NCI-H128 (cell line): ENCODE measurements around the gene NAA25.
A peak's percentile ranks its signal among the peaks of the same experiment; 100 is the strongest.

Experiments used
- DNase-seq: peaks from one replicate; lab custom pipeline; 2025; ENCODE audit not compliant: unreplicated experiment; lab: John Stamatoyannopoulos, UW

Gene NAA25

DNA sequence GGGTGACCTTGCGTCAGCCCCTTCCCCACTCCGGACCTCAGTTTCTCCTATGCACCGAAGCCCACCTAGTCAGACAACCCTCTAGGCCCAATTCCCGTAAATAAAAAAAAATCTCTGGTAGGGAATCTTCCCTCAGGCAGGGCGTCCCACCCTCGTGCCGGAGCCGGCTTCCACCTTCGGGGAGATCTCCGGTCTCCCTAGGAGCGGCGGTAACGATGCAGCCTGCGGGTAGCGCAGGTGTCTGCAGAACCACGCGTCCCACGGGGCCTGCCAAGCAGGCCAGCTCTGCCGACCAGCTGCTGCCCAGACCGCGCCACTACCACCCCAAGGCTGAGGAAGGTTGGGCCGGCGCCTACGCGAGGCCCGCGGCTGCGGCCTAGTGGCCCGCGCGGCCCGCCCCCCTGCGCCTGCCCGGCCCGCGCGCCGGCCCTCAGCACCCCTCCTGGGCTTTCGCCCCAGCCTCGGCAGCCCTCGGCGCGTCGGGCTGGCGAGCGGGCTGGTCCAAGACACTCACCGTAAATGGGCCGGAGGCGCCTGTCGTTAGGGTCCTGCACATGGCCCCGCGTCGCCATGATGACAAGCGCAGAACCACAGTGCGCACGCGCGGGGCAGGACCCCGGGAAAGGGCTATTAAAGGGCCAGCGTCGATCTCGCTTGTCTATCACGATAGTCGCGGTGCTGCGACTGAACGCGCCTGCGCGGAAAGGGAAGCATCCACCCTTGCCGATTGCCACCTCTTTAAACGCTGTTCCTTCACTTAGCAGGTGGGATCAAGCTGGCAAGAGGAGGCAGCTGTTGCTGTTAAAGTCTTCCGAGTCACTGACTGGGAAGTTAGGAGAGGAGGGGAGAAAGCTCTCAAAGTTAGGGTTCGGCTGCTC lies at the start of gene NAA25:
NAA25 (minus strand) TSS at position 582 of the 878 bp plus-strand sequence; CDS start at position 572, 10 bp downstream.
- DNase-seq, result peak; percentile 51

DNA sequence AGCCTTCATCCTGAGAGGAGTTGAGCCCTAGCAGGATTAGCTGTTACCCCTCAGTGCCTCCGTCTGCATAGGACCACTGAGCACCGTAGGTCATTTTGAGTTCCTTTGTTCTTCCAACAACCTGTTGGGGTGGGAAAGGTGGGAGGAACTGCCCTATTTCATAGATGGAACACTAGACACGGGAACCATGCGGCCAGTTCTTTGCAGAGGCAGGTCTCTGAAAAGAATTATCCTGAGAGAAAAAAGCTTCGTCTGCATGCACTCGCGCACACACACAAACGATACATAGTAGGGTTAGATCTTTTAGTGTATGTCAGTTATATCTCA lies 45.3 kb upstream of the NAA25 start:
- DNase-seq, result no peak

DNA sequence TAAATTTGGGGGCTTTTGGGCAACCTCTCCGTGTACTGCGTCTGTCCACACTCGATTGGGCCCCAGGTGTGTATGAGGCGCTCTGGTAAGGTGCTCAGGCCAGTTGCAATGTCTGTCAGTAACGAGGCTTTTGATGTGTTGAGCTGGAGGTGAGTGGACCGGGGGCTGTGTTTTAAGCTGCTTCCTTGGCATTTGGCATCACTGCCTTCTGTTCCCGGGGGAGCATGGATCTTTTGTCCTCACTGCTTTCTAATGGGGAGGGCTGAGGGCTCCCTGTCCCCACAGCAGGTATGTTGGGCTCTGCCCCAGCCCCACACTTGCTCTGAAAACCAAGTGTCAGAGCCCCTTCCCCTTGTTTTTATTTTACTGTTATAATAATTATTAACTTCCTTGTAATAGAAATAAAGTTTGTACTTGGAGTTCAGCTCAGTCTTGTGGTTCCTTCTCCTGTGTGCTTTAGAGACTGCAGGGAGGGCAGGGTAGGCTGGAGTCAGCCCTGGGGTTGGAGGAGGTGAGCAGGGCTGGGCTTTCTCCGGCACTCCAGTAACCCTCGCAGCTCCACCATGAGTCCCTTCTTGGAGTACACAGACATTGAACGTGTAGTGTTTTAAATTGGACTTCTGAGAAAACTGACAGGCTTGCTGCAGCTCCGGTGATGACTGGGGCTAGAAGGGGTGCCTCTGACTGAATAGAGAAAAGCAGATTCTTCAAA lies 44.8 kb upstream of the NAA25 start:
- no peak for DNase-seq

DNA sequence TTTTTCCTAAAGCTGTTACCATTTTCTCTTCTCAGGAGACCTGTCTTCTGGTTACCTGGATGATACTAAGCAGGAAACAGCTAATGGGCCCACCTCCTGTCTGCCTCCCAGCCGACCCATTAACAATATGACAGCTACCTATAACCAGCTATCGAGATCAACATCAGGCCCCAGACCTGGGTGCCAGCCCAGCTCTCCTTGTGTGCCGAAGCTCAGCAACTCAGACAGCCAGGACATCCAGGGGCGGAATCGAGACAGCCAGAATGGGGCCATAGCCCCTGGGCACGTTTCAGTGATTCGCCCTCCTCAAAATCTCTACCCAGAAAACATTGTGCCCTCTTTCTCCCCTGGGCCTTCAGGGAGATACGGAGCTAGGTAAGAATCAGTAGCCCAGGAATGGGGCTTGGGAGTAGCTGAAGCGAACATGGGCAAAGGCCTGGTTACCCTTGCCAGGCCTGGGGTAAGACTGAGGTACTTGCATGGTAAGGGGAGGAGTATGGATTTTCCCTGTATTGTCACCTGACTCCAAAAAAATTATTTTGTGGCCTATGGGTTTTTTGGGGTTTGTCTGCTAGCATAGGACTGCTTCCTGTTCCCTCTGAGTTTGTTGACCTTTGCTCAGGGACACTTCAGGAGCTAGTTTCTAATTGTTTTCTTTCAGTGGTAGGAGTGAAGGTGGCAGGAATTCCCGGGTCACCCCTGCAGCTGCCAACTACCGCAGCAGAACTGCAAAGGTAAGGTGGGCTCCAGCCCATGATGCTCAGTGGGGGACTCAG lies 43.4 kb upstream of the NAA25 start:
- no peak for DNase-seq

DNA sequence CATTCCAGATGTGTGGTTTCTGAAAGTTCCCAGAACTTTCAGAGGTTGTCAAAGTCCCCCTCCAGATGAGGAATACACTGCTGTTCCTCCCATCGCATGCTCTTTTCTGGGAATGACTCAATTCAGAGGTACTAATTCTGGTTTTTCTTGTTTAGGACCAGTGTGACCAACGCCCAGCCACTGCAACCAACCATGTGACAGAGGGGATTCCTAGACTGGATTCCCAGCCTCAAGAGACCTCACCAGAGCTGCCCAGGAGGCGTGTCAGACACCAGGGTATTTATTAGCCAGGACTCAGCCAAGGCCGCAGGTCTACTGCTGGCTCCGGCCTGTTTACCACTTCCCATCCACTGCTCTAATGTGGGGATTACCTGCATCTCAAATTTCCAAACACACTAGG lies 41.0 kb upstream of the NAA25 start:
- no peak for DNase-seq

DNA sequence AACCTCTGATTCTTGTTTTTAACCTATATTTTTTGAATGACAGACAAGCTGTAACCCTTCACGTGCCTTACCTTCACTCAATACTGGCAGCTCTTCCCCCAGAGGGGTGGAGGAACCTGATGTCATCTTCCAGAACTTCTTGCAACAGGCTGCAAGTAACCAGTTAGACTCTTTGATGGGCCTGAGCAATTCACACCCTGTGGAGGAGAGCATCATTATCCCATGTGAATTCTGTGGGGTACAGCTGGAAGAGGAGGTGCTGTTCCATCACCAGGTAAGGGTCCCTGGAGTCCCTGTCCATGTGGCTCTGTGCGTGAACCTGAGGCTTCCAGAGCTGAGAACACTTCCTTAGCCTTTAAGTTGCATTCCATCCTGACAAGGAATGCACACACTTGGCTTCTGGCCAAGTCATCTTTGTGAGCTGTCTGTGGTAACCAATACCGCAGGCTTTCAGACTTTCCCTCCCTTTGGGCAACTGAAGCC lies 39.5 kb upstream of the NAA25 start:
- DNase-seq, result no peak

DNA sequence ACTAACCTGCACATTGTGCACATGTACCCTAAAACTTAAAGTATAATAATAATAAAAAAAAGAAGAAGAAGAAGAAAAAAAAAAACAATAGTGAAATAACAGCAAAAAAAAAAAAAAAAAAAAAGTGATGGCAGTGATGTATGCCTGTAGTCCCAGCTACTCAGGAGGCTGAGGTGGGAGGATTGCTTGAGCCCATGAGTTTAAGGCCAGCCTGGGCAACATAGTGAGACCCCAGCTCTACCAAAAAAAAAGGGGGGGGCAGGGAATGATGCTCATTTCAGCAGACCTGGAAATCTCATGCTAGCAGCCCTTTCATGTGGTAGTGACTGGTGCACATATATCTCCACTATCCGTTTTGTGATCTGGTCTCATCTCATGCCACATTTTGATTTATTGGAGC lies 37.5 kb upstream of the NAA25 start:
- DNase-seq, result no peak

DNA sequence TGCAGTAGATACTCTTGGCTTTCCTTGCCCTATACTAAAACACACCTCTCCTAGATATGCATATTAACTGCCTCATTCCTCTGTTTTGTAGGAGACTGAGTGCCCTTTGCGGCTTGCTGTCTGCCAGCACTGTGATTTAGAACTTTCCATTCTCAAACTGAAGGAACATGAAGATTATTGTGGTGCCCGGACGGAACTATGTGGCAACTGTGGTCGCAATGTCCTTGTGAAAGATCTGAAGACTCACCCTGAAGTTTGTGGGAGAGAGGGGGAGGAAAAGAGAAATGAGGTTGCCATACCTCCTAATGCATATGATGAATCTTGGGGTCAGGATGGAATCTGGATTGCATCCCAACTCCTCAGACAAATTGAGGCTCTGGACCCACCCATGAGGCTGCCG lies 32.1 kb upstream of the NAA25 start:
- no peak for DNase-seq

DNA sequence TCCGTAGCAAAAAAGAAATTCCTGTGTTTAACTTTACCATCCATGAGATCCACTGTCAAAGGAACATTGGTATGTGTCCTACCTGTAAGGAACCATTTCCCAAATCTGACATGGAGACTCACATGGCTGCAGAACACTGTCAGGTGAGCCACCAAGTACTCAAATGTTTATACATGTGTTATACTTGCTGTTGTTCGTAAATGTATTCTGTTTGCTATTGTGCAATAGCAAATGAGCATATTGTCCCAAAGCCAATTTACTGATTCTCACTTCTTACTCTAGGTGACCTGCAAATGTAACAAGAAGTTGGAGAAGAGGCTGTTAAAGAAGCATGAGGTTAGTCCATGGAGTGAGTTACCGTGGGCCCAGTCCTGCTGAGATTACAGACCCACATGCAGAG lies 26.1 kb upstream of the NAA25 start:
- DNase-seq, result no peak

DNA sequence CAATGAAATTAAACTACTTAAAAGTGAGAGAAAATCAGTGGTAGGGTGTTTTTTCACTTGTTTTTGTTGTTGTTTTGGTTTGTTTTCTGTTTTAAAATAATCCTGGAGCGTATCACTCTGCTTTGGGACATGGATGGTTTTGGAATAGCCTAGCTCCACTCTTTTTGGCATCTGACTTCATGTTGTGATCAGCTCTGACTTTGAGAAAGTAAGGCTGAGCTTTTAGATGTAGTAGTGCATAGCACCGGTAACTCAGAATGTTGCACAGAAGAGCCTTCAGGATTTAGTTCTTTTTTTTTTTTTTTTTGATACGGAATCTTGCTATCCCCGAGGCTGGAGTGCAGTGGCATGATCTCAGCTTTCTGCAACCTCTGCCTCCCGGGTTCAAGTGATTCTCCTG lies 24.8 kb upstream of the NAA25 start:
- no peak for DNase-seq

DNA sequence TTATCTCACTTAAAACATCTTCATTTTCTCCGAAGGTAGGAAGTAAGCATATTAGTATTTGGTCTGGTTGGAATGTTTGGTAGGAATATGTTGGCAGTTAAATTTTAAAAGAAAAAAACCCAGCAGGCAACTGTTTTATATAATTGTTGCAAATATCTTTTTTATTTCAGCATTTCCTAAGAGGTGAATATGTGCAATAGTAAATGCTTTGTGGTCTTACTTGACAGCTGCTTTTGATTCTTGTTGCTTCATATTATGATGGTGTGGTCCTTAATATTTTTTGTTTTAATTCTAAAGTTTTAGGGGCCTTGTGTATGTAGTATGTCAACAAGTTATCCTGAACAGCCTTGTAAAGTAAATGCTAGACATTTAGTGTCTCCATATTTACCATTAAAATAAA lies 23.1 kb upstream of the NAA25 start:
- no peak for DNase-seq

DNA sequence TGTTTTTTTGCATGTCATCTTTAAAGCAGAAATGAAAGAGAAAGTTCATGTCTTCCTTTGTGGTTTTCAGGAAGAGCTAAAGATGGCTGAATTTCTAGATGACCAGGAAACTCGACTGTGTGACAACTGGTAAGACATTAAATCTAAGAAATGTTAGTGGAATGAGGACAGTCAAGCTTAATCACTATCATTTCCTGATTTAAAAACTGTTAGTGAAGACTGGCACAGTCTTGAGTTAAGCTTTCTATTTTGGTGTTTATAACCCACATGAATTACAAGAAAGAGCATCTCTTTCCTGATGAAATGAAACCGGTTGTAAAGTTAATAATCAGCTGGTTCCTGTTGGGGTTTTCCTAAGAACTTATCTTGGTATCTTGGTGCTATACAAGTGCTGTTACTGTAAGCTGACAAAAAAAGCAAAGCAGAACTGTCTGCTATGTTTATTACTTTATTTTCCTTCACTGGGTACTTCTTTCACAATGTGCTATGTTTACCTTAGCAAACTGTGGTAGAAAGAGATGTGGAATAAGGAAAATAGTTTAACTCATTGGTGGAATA lies 21.9 kb upstream of the NAA25 start:
- no peak for DNase-seq

DNA sequence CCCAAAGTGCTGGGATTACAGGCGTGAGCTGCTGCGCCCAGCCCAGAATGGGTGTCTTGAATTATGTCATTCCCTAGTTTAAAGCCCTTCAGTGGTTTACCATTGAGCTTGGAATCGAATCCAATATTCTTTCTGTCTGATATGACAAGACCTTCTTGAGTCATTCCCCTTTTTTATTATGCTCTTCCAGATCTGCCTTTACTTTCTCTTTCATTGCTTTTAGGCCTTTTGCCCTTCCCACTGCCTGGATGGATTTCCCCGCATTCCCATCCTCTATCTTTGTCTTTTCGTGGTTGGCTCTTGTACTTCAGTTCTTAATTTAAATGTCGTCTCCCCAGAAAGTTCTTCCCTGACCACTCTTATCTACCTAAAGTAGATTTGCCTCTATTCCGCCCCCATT lies 18.3 kb upstream of the NAA25 start:
- no peak for DNase-seq

DNA sequence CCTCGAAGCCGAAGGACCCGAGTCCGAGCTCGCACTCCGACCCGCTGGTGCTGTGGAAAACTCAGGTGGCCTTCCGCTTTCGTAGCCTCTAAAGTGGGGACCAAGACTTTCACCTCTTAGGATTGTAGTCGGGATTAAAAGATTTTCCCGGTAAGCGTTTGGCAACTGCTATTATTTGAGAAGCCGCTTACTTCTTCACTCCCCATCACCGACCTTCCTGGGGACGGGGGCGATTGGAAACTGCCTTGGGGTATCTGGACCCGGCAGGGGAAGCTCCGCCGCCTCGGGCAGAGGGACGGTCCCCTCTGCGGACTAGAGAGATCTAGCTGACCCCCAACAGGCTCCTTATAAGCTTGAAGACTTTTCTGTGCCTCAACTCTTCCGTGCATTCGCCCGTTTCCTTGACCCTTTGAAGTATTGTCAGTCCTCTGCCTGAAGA lies 17.4 kb upstream of the NAA25 start:
- DNase-seq, result no peak

DNA sequence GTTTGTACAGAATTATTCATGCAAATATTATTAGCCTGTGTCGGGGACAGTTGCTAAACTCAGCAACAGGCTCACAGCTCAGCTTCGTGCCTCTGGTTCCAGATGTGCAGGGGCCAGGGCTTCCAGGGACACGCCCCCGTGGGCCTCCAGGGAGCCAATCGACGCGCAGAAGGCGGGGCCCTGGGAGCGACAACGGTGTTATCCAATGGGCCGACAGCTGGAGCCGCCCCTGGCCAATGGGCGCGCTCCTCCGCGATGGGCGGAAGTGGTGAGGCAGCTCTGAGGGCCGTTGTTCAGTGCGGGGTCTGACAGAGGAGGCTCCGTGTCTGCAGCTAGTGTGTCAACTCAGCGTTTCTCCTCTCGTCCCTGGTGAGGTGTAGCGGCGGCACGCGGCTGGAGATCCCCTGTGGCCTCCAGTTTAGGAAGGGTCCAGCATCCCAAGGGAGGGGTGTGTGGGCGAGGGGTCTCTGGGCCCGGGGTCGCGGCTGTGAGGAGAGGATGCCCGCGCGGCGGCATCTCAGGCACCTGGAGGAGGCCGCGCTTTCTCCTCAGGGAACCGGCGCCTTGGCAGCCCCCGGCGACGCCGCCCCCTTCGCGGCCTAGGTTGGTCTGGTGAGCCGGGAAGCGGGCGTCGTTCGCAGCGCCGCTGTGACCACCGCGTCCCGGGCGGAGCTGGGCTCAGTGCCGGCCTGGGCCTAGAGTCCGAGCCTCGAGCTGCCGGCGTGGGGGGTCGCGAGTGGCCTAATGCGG lies 16.8 kb upstream of the NAA25 start, which contains the start of gene TRAFD1:
TRAFD1 (plus strand) TSS at position 311 of the 750 bp plus-strand sequence. CDS start 4,963 bp downstream, outside the sequence.
- DNase-seq, result peak; percentile 91

DNA sequence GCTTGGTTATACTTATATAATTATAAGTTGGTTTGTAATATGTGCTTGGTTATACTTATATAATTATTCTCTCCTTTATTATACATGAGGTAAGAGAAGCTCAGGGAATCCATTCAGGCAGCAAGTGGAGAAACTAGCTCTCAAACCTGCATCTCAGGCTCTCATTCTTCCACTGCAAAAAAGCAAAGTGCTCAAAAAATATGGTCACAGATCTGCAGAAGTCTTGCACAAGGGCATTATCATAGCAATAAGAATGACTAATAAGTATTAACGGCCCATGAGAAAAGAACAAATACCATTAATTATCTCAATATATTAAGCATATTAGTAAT lies 16.3 kb upstream of the NAA25 start:
- no peak for DNase-seq

DNA sequence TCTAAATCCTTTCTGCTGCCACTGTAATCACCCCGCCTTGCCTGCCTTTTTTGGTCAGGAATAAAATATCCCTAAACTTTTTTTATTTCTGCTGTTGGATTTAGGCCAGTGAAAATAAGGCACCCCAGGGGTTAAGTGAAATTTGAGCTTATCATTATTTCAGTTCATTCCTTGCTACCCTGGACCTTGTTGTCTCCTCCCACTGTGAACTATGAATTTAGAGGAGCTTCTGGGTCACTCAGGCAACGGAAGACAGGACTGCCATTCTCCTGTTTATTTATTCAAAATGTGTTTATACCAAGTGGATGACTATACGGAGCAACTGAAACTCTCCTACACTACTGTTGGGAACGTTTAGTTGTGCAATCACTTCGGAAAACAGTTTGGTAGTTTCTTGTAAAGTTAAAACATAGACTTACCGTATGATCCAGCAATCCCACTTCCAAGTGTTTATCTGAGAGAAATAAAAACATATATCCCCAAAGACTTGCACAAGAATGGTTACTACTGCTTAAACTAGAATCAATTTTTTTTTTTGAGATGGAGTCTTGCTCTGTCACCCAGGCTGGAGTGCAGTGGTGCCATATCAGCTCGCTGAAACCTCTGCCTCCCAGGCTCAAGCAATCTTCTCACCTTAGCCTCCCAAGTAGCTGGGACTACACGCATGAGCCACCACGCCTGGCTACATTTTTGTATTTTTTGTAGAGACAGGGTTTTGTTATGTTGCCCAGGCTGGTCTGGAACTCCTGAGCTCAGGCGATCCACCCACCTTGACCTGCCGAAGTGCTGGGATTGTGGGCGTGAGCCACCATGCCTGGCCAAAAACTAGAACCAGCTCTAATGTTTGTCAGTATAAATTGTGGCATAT lies 14.5 kb upstream of the NAA25 start:
- no peak for DNase-seq

DNA sequence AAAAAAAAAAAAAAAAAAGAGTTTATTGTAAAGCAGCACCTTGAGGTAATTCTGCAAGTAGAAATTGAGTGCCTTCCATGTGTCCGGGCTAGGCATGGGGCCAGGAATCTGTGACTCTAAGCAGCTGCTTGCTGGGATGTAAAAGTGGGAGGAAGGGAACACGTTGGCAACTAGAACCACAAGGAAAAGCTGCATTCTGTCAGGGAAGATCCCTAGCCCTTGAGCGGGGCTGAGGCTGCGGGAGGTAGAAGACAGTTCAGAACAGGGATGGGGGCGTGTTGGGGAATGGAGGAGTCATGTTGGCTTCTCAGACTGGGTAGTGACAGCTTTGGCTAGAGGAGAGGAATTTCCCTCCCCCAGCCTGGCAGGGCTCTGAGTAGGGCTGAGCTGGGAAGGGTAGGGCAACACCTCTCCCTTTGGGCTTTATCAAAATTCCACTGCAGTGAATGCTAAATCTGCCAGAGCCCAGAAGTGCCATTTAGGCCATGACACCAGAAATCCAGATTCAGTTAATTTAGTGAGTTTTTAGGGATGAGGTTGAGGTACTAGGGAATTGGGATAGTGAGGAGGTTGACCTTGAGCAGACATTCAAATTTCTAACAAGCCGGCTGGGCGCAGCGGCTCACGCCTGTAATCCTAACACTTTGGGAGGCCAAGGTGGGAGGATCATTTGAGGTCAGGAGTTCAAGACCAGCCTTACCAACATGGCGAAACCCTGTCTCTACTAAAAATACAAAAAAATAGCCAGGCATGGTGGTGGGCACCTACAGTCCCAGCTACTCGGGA lies 13.4 kb upstream of the NAA25 start:
- no peak for DNase-seq

DNA sequence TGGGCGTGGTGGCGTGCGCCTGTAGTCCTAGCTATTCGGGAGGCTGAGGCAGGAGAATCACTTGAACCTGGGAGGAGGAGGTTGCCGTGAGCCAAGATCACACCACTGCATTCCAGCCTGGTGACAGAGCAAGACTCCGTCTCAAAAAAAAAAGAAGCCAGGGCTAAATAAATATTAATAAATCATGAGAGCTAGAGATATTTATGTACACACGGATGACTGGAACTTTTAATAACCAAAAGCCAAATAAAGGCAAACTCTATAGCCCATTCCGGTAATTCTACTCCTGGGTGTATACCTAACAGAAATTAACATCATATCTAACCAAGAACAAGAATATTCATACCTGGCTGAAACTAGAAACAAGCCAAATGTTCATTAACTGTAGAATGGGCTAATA lies 9.1 kb upstream of the NAA25 start:
- DNase-seq, result no peak
